Right forelimb (tissue), 1 donor: ENCODE results near the gene HERC6.
"Not testable (repeated sequence)": the region's sequence is repeated elsewhere in the genome, so short reads cannot be mapped to it uniquely, and the experiment has no call there.

ENCODE experiments used
- DNase-seq: peaks from one replicate; pipeline ENCODE4 v3.0.0-alpha.2; 2018

The HERC6 gene

DNA sequence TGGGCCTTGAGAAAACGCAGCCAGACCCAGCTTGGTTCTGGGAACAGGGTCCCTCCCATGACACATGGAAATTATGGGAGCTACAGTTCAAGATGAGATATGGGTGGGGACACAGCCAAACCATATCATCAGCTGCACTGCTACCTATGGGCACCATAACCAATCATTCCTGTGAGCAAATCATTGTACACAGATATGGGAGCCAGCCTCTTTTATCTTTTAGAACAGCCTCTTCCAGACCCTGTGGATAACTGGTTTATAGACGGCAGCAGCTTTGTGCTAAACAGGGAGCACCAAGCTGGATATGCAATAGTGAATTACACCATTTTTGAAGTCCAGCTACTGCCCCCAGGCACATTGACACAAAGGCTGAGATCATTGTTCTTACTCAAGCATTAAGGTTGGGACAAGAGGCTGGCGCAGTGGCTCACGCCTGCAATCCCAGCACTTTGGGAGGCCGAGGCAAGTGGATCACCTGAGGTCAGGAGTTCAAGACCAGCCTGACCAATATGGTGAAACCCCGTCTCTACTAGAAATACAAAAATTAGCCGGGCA is 69.6 kb downstream of the HERC6 start:
- DNase-seq = not testable (repeated sequence)

DNA sequence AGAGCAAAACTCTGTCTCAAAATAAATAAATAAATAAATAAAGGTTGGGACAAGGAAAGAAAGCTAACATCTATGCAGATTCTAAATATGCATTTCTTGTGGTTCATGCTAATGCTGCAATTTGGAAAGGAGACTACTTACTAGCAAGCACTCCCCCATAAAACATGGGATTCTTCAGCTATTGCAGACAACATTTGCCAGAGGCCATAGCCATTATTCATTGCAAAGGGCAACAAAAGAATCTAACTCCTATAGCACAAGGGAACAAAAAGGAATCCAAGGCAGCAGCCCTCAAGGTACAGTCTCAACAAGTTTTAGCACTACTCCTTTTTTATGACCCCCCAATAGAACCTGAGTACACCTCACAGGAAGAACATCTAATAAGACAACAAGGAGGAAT is 70.2 kb downstream of the HERC6 start:
- DNase-seq = no peak

DNA sequence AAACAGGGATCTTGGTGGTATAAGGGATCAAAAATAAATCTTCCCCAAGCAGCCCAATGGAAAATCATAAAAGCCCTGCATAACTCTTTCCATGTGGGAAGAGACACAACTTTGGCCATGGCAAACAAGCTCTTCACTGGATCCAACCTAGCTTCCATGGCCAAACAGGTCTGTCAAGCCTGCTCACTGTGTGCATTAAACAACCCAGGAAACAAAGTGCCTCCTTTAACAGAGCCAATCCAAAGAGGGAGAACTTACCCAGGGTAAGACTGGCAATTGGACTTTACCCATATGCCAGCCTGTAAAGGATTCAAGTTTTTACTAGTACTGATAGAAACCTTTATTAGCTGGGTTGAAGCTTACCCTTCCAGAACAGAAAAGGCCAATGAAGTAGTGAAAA is 70.6 kb downstream of the HERC6 start:
- DNase-seq = no peak

- DNase-seq = no peak
Observed at GRCh38 chr4:88451205-88451604, 72.6 kb downstream of the HERC6 start.

- no peak for DNase-seq
Observed at GRCh38 chr4:88452912-88453311, 74.3 kb downstream of the HERC6 start.

DNA sequence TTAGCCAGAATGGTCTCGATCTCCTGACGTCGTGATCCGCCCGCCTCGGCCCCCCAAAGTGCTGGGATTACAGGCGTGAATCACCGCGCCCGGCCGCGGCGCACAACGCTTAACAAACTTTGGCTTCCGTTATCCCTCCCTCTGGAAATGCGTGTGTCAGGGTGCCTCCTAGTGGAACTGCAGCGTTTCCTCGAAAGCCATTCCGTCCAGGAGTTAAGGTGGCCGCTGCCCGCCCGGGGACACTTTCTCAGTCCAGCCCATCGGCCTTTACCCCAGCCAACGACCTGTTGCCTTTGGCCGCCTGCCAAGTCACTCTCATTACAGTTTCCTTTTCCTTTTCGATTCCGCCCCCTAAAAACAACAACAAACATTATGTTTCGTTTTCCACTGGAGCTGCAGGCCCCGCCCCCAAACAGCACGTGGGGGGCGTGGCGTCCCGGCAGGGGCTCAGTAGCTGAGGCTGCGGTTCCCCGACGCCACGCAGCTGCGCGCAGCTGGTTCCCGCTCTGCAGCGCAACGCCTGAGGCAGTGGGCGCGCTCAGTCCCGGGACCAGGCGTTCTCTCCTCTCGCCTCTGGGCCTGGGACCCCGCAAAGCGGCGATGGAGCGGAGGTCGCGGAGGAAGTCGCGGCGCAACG is 78.1 kb downstream of the HERC6 start, which contains the start of gene HERC5:
Gene HERC5 (plus strand): TSS at position 450 of the 637 bp plus-strand sequence. CDS start 151 bp downstream, at position 601.
- DNase-seq = peak; percentile 91

- DNase-seq = peak; percentile 65
Observed at GRCh38 chr4:88457307-88458103, 78.9 kb downstream of the HERC6 start.

GRCh38 chr4:88458104-88458740 is 79.6 kb downstream of the HERC6 start:
- no peak for DNase-seq

GRCh38 chr4:88465653-88466192 is 87.1 kb downstream of the HERC6 start:
- DNase-seq = no peak

GRCh38 chr4:88467392-88467791 is 88.7 kb downstream of the HERC6 start:
- no peak for DNase-seq

- no peak for DNase-seq
Observed at GRCh38 chr4:88477229-88477860, 98.7 kb downstream of the HERC6 start.

GRCh38 chr4:88478247-88478646 is 99.6 kb downstream of the HERC6 start:
- no peak for DNase-seq

DNA sequence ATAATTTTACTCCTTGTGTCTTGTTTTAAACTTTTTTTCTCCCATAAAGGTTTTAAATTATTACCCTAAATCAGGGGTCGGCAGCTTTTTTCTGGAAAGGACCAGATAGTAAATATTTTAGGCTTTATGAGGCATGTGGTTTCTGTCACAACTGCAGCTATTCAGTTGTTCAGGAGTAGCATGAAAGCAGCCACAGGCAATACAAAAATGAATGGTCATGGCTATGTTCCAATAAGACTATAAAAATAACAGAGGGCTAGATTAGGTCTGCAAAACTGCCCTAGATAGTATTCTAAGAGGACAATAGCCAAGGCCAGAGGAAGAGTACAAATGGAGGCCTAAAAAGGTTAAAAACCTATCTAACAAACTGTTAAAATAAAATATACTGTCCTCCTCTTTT is 102.9 kb downstream of the HERC6 start:
- DNase-seq = no peak

DNA sequence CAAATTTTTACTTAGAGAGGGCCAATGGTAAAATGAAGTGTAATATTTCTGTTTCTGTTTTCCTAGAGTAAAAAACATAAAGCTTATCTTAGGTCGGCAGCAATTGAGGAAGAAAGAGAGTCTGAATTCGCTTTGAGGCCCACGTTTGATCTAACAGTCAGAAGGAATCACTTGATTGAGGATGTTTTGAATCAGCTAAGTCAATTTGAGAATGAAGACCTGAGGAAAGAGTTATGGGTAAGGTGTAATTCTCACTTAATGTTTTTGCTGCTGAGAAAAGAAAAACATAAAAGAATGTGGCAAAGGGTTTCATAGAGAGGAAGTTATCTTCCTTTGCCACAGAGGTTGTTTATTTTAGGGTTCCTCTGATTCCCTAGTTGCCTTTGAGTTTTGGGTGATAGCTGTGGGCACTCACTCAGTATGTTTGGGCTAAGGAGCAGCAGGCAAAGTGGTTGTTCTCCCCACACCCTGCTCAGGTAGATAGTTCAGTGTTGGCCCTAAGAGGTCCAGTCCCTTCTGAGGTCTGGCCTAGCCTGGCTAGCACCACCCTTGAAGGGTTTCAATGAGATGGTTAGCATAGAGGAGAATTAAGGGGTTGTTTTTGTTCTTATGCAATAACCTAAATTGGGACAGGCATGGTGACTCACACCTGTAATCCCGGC is 110.6 kb downstream of the HERC6 start:
- no peak for DNase-seq
